LoVo (cell line): ENCODE data around the gene HIPK3.

ENCODE experiments used
- DNase-seq: peaks from one replicate; pipeline ENCODE4 v3.0.0-alpha.2; 2016; ENCODE audit warnings: low spot score

The HIPK3 gene

GRCh38 chr11:33394431-33395109, 137.4 kb downstream of the HIPK3 start:
- DNase-seq: no peak

GRCh38 chr11:33396361-33396760, 139.2 kb downstream of the HIPK3 start:
- no peak for DNase-seq

- DNase-seq: no peak
Measured at GRCh38 chr11:33399421-33399820, 142.2 kb downstream of the HIPK3 start.

- no peak for DNase-seq
Measured at GRCh38 chr11:33402066-33402465, 144.9 kb downstream of the HIPK3 start.

GRCh38 chr11:33403344-33403743, 146.2 kb downstream of the HIPK3 start:
- DNase-seq: no peak

- DNase-seq: no peak
Measured at GRCh38 chr11:33405834-33406602, 148.8 kb downstream of the HIPK3 start.
